A673 (cell line): ENCODE data around the gene ROR2. TPM values are rescaled to one million over a fixed set of nuclear protein-coding genes. Genes with fewer than 3 reads are reported as not detected.

Source experiments
- BruUV-seq: library from RNA; stranded (reverse); fragments of 400-500 nt; replicated peaks from 2 replicates; lab custom pipeline; 2021; lab: Mats Ljungman, UMichigan
- CTCF ChIA-PET: fragments of 300-600 bp; sonication (Branson Sonifier 250); formaldehyde crosslinking; loops from one replicate; lab custom pipeline; 2022; ENCODE audit warnings: antibody characterized with exemption; lab: Charles Lee
- POLR2A ChIA-PET: fragments of 300-600 bp; sonication (Branson Sonifier 250); formaldehyde crosslinking; loops from one replicate; lab custom pipeline; 2022; ENCODE audit warnings: antibody characterized with exemption; ENCODE audit not compliant: low non-redundant PET; lab: Charles Lee
- DNase-seq: peaks from one replicate; pipeline ENCODE4 v3.0.0-alpha.2; 2015; ENCODE audit warnings: low spot score
- H3K27ac ChIP-seq: fragments of 200-600 bp; sonication (generic); 2 replicates; pipeline ENCODE4 v1.5.1; 2016; ENCODE audit warnings: mixed run types, low read depth, mild to moderate bottlenecking, mixed read lengths, antibody characterized with exemption, low read length; ENCODE audit not compliant: poor library complexity, severe bottlenecking
- H3K27me3 ChIP-seq: fragments of 200-600 bp; sonication (generic); replicated peaks from 2 replicates; pipeline ENCODE4 v1.6.1; 2017; ENCODE audit warnings: mixed run types, low read depth, mild to moderate bottlenecking, mixed read lengths, antibody characterized with exemption, low read length; ENCODE audit not compliant: insufficient read depth, poor library complexity
- H3K36me3 ChIP-seq: fragments of 200-600 bp; sonication (generic); 2 replicates; pipeline ENCODE4 v1.6.1; 2016; ENCODE audit warnings: mixed run types, mild to moderate bottlenecking, mixed read lengths, antibody characterized with exemption, low read length; ENCODE audit not compliant: insufficient read depth, poor library complexity, severe bottlenecking
- H3K4me1 ChIP-seq: fragments of 200-600 bp; sonication (generic); 2 replicates; pipeline ENCODE4 v1.6.1; 2017; ENCODE audit warnings: mixed run types, mild to moderate bottlenecking, mixed read lengths, antibody characterized with exemption, low read length; ENCODE audit not compliant: insufficient read depth, poor library complexity, severe bottlenecking
- H3K4me3 ChIP-seq: fragments of 200-600 bp; sonication (generic); 2 replicates; pipeline ENCODE4 v1.5.1; 2016; ENCODE audit warnings: low read depth, mixed run types, mild to moderate bottlenecking, mixed read lengths, low read length; ENCODE audit not compliant: poor library complexity, severe bottlenecking
- H3K9me3 ChIP-seq: fragments of 200-600 bp; sonication (generic); 2 replicates; pipeline ENCODE4 v1.6.1; 2016; ENCODE audit warnings: mixed run types, low read depth, mild to moderate bottlenecking, mixed read lengths, antibody characterized with exemption, low read length; ENCODE audit not compliant: poor library complexity, severe bottlenecking
- EZH2 ChIP-seq: fragments of 200-600 bp; sonication (generic); IDR thresholded peaks from 2 replicates; pipeline ENCODE4 v1.6.1; 2017; ENCODE audit warnings: borderline replicate concordance, low read depth, mild to moderate bottlenecking, mixed read lengths, antibody characterized with exemption, low read length; ENCODE audit not compliant: poor library complexity, severe bottlenecking
- intact Hi-C: fragments of 100-400 bp; cut with micrococcal nuclease; formaldehyde crosslinking; loops from one replicate; pipeline ENCODE4 v1.10.0; 2022; ENCODE audit not compliant: unreplicated experiment
- total RNA-seq: library from RNA; stranded (reverse); gene quantifications from 2 replicates; pipeline ENCODE4 v1.2.3, GENCODE V29; 2021
- TF ChIP-seq, protein P1 (sequence below): fragments of 300-800, 200-600 bp; sonication (generic); conservative IDR thresholded peaks from 2 replicates; pipeline ENCODE4 v1.5.1; 2017; ENCODE audit warnings: low read depth, mild to moderate bottlenecking, antibody characterized with exemption, low read length, moderate library complexity, mixed read lengths

The ROR2 gene
- total RNA-seq, 1 experiment from 2014 or later, result 12.3 TPM

DNA sequence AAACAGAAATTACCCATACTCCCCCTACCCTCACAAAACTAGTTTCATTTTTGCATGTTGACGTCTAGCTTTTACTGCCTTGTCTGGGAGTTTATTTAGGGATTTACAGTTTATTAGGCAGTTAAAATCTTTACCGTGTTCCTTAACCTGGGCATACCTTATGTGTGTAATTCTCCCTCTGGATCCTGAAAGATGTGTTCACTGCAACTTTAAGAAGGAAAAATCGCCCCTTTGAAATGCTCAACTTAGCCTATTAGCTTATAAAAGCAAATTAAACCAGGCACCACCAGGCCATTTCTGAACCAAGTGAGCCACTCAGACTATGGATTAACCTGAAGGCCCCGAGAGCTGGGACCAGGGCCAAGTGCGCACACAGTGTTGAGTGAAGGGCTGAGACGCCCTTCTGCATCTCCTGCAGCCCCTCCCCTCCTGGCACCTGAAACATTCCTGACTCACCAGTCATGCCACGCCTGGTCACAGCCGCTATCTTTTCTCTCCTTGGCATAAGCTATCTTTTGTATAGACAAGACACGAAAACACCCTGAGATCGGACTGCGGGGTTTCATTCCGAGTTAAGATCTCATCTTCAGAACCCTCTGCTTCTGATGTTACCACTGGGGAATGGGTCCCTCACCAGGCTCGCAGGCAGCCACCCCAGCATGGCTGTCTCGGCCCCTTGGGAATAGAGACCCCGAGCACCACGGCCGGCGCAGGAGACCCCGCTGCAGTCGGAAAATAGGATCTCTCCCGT lies 111.9 kb downstream of the ROR2 start:
- no peaks in the 10 kb centered on the region for H3K27me3 ChIP-seq

DNA sequence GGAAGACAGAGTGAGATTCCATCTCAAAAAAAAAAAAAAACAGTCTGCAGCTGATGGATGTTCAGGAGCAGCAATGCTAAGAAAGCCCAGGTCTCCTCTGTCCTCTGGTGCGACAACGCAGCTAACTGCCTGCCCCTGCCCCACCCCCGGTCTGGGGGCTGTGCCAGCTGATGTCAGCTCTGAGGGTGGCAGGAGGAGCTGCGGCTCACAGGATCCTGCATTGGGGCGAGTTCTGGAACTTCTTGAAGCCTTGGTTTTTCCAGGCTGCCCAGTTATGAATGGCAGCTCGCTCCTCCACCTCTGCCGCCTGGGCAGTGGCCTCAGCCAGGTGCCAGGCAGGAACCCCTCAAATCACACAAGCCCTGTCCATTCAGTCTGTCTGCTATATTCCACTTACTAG lies 113.5 kb downstream of the ROR2 start:
- ChIA-PET CTCF (no interaction called here), POLR2A (no interaction called here)
- no peaks in the 10 kb centered on the region for H3K9me3 ChIP-seq
- no peaks in the 10 kb centered on the region for H3K36me3 ChIP-seq
- H3K4me3 ChIP-seq, result no peak overlapping the region
- no peak for TF ChIP-seq EZH2
- TF ChIP-seq, protein P1, sequence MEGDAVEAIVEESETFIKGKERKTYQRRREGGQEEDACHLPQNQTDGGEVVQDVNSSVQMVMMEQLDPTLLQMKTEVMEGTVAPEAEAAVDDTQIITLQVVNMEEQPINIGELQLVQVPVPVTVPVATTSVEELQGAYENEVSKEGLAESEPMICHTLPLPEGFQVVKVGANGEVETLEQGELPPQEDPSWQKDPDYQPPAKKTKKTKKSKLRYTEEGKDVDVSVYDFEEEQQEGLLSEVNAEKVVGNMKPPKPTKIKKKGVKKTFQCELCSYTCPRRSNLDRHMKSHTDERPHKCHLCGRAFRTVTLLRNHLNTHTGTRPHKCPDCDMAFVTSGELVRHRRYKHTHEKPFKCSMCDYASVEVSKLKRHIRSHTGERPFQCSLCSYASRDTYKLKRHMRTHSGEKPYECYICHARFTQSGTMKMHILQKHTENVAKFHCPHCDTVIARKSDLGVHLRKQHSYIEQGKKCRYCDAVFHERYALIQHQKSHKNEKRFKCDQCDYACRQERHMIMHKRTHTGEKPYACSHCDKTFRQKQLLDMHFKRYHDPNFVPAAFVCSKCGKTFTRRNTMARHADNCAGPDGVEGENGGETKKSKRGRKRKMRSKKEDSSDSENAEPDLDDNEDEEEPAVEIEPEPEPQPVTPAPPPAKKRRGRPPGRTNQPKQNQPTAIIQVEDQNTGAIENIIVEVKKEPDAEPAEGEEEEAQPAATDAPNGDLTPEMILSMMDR, result no peak
- intact Hi-C loops, result no loop called here
- no peaks in the 10 kb centered on the region for H3K27me3 ChIP-seq
- no peak overlapping the region for H3K27ac ChIP-seq
- H3K4me1 ChIP-seq, result peaks cover 25% of the 10 kb centered on the region
- no peak for DNase-seq
- no TSS peak for BruUV-seq

More for the DNA sequence above, 111.9 kb downstream of the ROR2 start:
- H3K4me1 ChIP-seq, result peaks cover 25% of the 10 kb centered on the region
- H3K36me3 ChIP-seq, result no peaks in the 10 kb centered on the region
- H3K4me3 ChIP-seq, result no peak overlapping the region
- no peak overlapping the region for H3K27ac ChIP-seq
- ChIA-PET CTCF (no interaction called here), POLR2A (no interaction called here)
- peak; percentile 45 for DNase-seq
- no TSS peak for BruUV-seq
- intact Hi-C loops, result no loop called here
- no peaks in the 10 kb centered on the region for H3K9me3 ChIP-seq
- no peak for TF ChIP-seq EZH2

DNA sequence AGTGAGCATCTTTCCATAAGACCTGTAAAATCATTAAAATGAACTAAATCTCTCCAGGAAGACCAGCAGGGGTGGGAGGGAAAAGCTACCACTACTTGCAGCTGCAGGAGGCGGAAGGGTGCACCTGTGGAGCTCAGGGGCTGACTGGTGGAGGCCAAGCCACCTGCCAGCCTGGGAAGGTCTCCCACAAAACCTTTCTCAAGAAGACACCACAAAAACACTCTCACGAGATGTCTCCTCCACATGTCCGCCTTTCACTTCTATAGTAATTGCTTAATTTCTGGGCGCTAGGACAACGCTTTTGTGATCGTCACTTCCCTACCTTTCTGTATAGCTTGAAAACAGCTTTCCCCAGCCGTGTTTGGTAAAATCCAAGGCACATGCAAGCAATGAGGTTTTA lies 114.4 kb downstream of the ROR2 start:
- Histone ChIP-seq H3K27me3 (no peaks in the 10 kb centered on the region), H3K4me3 (no peak overlapping the region), H3K4me1 (peaks cover 25% of the 10 kb centered on the region), H3K9me3 (no peaks in the 10 kb centered on the region), H3K27ac (no peak overlapping the region), H3K36me3 (no peaks in the 10 kb centered on the region)
- no TSS peak for BruUV-seq
- intact Hi-C loops, result no loop called here
- TF ChIP-seq EZH2, result no peak
- TF ChIP-seq, protein P1, result no peak
- CTCF ChIA-PET, result no interaction called here
- POLR2A ChIA-PET, result no interaction called here
- DNase-seq, result no peak

DNA sequence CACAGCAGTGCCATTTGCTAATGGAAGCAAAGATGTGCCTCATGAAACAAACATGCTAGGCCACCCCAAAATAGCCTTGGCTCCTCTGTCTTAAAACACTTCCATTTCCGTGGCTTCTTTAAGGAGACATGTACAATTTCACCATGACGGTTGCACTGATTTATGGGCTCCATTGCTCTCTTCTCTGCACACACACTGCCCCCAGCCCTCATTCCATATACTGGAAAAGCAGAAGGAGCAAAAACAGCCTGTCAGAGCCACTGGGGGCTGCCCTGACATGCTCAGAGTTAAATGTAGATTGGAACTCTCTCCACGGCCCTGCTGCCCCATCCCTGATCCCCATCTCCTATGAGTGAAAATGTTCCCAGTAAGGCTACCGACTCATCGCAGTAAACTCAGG lies 114.8 kb downstream of the ROR2 start:
- Histone ChIP-seq H3K27me3 (no peaks in the 10 kb centered on the region), H3K4me3 (no peak overlapping the region), H3K4me1 (peaks cover 25% of the 10 kb centered on the region), H3K36me3 (no peaks in the 10 kb centered on the region), H3K27ac (no peak overlapping the region), H3K9me3 (no peaks in the 10 kb centered on the region)
- intact Hi-C loops, result no loop called here
- ChIA-PET CTCF (no interaction called here), POLR2A (no interaction called here)
- TF ChIP-seq, protein P1, result no peak
- TF ChIP-seq EZH2, result no peak
- no peak for DNase-seq
- no TSS peak for BruUV-seq
